ENCODE measurements around the gene ST3GAL6. TPM values are rescaled to one million over a fixed set of nuclear protein-coding genes. Genes with fewer than 3 reads are reported as not detected.

ST3GAL6 gene
- 10 to 100 TPM; 56.4 to 77.6 (median 76.5) TPM for polyA plus RNA-seq (ENCODE audit: insufficient read length in 3 of 3)
- long read RNA-seq, donor 1, partial matches to known transcripts = 13 of 21 reads
- long read RNA-seq, donor 1, other reads (novel, unspliced or antisense) = 0 of 21 reads
- long read RNA-seq, donor 2, partial matches to known transcripts = 0 of 4 reads
- long read RNA-seq, donor 2, other reads (novel, unspliced or antisense) = 0 of 4 reads
- long read RNA-seq, donor 3, transcript ST3GAL6-214 (10 exons, 1,886 nt) = major isoform, 12 of 16 reads
- long read RNA-seq, donor 3, partial matches to known transcripts = 0 of 16 reads
- long read RNA-seq, donor 3, other reads (novel, unspliced or antisense) = 0 of 16 reads
- long read RNA-seq, donor 4, transcript ST3GAL6-214 (10 exons, 1,886 nt) = major isoform, 5 of 102 reads
- long read RNA-seq, donor 4, partial matches to known transcripts = 96 of 102 reads
- long read RNA-seq, donor 4, other reads (novel, unspliced or antisense) = 0 of 102 reads
- long read RNA-seq, donor 5 = 0 reads
- long read RNA-seq, donor 6, transcript ST3GAL6-214 (10 exons, 1,886 nt) = major isoform, 7 of 138 reads
- long read RNA-seq, donor 6, partial matches to known transcripts = 129 of 138 reads
- long read RNA-seq, donor 6, other reads (novel, unspliced or antisense) = 0 of 138 reads
- long read RNA-seq, donor 7, transcript ST3GAL6-214 (10 exons, 1,886 nt) = major isoform, 8 of 16 reads
- long read RNA-seq, donor 7, partial matches to known transcripts = 5 of 16 reads
- long read RNA-seq, donor 7, other reads (novel, unspliced or antisense) = 0 of 16 reads
- long read RNA-seq, donor 8, transcript ST3GAL6-214 (10 exons, 1,886 nt) = major isoform, 6 of 62 reads
- long read RNA-seq, donor 8, partial matches to known transcripts = 41 of 62 reads
- long read RNA-seq, donor 8, other reads (novel, unspliced or antisense) = 10 of 62 reads
- long read RNA-seq, donor 9, partial matches to known transcripts = 0 of 4 reads
- long read RNA-seq, donor 9, other reads (novel, unspliced or antisense) = 0 of 4 reads
- long read RNA-seq, donor 10, transcript ST3GAL6-214 (10 exons, 1,886 nt) = major isoform, 5 of 19 reads
- long read RNA-seq, donor 10, partial matches to known transcripts = 12 of 19 reads
- long read RNA-seq, donor 10, other reads (novel, unspliced or antisense) = 0 of 19 reads
- long read RNA-seq, donor 11, partial matches to known transcripts = 14 of 17 reads
- long read RNA-seq, donor 11, other reads (novel, unspliced or antisense) = 0 of 17 reads
- long read RNA-seq, donor 12, partial matches to known transcripts = 13 of 17 reads
- long read RNA-seq, donor 12, other reads (novel, unspliced or antisense) = 0 of 17 reads
- long read RNA-seq, donor 13, transcript ST3GAL6-214 (10 exons, 1,886 nt) = major isoform, 15 of 126 reads
- long read RNA-seq, donor 13, partial matches to known transcripts = 105 of 126 reads
- long read RNA-seq, donor 13, other reads (novel, unspliced or antisense) = 0 of 126 reads
- long read RNA-seq, donor 14, transcript ST3GAL6-214 (10 exons, 1,886 nt) = major isoform, 6 of 15 reads
- long read RNA-seq, donor 14, partial matches to known transcripts = 6 of 15 reads
- long read RNA-seq, donor 14, other reads (novel, unspliced or antisense) = 0 of 15 reads
- long read RNA-seq, donor 15, partial matches to known transcripts = 7 of 10 reads
- long read RNA-seq, donor 15, other reads (novel, unspliced or antisense) = 0 of 10 reads
- long read RNA-seq, donor 16, transcript ST3GAL6-214 (10 exons, 1,886 nt) = major isoform, 12 of 112 reads
- long read RNA-seq, donor 16, partial matches to known transcripts = 74 of 112 reads
- long read RNA-seq, donor 16, other reads (novel, unspliced or antisense) = 20 of 112 reads

DNA sequence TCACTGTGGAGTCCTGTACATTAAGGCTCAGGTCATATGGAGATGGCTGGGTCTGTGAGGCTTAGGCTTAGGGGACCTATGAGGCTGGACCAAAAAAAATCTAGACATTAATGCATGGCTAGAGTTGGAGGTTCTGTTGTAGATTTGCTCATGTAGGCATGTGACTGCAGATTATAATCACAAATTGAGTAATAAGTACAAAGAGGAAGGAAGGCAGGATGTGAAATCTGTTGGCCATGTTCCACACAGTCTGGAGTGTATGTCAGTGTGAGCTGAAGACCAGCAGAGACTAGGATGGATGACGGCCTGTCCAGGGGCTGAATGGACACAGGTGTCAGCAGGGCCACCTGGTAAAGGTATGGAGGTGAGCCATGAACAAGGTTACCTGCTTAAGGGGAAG lies at the start of gene ST3GAL6:
Gene ST3GAL6 (plus strand): TSS at position 265 of the 400 bp plus-strand sequence. CDS start 5,101 bp downstream, outside the sequence.
- no peak for DNase-seq (ENCODE audit: extremely low read depth in 1 of 11, low read depth in 9 of 11, low spot score in 4 of 11)

- DNase-seq (ENCODE audit: extremely low read depth in 1 of 11, low read depth in 9 of 11, low spot score in 4 of 11) = no peak
These were observed 49.2 kb upstream of the ST3GAL6 start for GRCh38 chr3:98713984-98714383.

GRCh38 chr3:98717584-98717983 lies 45.6 kb upstream of the ST3GAL6 start:
- DNase-seq (ENCODE audit: extremely low read depth in 1 of 11, low read depth in 9 of 11, low spot score in 4 of 11) = no peak

DNA sequence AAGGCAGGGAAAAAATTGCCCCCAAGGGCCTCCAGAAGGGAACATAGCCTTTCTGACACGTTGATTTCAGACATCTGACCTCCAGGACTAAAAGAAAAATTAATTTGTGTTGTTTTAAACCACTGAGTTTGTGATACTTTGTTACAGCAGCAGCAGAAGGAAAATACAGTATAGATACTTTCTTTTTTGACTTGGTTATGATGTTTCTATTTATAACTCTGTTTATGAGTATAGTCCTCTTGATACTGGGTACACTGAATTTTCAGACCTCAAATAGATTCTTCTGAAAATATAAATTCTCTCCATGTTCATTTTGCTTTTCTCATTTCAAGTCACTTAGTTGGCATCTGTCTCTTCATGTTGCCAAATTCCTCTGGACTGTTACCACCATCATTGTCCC lies 44.4 kb upstream of the ST3GAL6 start:
- DNase-seq (ENCODE audit: extremely low read depth in 1 of 11, low read depth in 9 of 11, low spot score in 4 of 11) = no peak

DNA sequence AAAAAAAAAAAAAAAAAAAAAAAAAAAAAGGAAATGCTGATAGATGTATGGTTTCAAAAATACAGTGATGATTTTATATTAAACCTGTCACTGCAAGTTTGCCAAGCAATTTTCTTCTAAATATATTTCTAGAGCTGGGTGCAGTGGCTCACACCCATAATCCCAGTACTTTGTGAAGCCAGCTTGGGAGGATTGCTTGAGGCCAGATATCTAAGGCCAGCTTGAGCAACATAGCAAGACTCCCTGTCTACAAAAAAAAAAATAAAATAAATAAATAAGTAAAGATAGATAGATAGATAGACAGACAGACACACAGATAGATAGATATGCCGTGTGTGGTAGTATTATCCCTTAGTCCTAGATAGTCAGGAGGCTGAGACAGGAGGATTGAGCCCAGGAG lies 41.4 kb upstream of the ST3GAL6 start:
- DNase-seq (ENCODE audit: extremely low read depth in 1 of 11, low read depth in 9 of 11, low spot score in 4 of 11) = no peak

DNA sequence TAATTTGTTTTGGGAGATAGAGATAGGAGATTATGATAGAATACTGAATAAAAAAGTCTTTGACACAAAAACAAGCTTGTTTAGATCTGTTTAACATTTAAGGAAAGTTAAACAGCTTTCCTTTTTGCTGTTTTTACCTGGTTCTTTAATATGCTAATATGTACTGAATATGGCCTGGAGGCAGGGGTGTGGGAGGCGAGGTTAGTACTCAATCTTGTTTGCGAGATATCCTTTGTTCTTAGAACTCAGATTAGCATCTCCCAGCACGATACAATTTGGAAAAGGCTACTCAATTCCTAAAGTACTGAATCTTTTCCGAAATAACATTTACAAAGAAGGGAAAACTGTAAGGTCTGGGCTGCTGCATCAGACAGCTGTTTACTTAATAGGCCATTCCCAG lies 40.8 kb upstream of the ST3GAL6 start:
- DNase-seq (ENCODE audit: extremely low read depth in 1 of 11, low read depth in 9 of 11, low spot score in 4 of 11) = no peak

DNA sequence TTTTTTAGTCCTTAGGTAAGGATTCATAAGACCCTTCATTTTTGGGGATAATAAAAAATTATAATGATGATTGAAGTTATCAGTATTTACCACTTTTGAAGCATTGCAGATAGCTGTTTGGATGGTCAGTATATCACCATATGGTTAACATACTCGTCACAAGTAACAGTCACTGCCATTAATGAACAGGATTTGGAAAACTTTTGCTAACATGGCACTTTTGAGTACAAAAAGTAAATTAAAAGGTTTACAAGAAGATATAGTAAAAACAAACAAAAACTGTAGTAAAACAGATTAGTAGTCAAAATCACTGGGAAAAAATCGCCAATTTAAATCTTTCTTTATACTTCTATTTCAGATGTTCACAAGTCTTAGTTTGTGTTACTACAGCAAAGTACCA lies 37.8 kb upstream of the ST3GAL6 start:
- DNase-seq (ENCODE audit: extremely low read depth in 1 of 11, low read depth in 9 of 11, low spot score in 4 of 11) = no peak

DNA sequence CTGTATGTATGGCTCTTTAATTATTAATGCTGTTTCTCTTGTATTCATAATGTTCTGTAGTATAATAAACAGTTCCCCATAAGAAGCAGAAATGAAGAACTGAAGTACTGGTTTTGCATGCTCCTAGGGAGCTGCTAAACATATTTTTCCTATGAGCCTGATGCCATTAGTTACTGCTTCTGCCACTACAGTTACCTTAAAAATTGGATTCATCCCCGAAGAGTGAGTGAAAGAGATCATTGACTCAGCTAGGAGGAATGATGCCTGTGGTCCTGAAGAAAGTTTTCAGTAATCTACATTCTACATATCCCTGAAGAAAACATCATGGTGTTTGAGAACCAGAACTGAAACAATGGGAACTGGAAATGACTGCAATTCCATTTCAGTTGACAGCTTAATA lies 37.1 kb upstream of the ST3GAL6 start:
- no peak for DNase-seq (ENCODE audit: extremely low read depth in 1 of 11, low read depth in 9 of 11, low spot score in 4 of 11)

GRCh38 chr3:98727638-98728037 lies 35.5 kb upstream of the ST3GAL6 start:
- DNase-seq (ENCODE audit: extremely low read depth in 1 of 11, low read depth in 9 of 11, low spot score in 4 of 11) = no peak

DNA sequence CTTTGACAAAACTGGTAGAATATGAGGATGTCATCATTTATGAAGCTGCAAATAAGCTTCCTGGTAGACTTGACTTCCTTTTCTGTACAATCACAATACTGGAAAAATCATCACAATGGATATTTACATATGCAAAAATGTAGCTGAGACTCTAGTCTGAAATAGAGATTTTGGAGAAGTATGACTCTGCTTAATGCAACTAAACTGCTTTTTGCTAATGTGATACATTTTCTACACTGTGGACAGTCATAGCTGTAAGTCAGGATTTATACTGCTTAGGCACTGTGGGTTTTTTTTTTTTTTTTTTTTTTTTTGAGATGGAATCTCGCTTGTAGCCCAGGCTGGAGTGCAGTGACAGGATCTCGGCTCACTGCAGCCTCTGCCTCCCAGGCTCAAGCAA lies 34.5 kb upstream of the ST3GAL6 start:
- DNase-seq (ENCODE audit: extremely low read depth in 1 of 11, low read depth in 9 of 11, low spot score in 4 of 11) = no peak

GRCh38 chr3:98730338-98730737 lies 32.8 kb upstream of the ST3GAL6 start:
- DNase-seq (ENCODE audit: extremely low read depth in 1 of 11, low read depth in 9 of 11, low spot score in 4 of 11) = no peak

- DNase-seq (ENCODE audit: extremely low read depth in 1 of 11, low read depth in 9 of 11, low spot score in 4 of 11) = no peak
These were observed 32.1 kb upstream of the ST3GAL6 start for GRCh38 chr3:98730886-98731537.

DNA sequence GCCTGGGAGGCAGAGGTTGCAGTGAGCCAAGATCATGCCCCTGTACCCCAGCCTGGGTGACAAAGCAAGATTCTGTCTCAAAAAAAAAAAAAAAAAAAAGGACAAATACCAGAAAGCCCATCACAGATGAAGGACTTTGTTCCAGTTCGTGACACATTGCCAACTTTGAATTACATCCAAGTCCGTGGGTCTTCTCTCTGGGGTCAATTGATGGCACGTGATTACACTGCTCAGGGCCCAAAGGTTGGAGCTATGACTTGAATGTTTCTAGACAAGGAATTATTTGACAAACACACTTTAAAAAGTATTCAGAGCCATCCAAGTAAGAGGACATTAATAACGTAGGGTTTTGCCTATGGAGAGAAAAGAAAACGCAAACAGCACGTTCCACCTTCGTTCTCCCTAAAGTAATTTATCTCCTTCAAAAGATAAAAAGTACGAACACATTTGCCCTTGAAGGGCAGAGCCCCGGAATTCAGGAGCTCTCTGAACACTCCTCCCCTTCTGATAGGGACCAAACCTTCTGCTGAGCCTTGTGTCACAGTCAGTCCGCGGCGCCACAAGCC lies 31.3 kb upstream of the ST3GAL6 start:
- DNase-seq (ENCODE audit: extremely low read depth in 1 of 11, low read depth in 9 of 11, low spot score in 4 of 11) = peak in 2 of 11 donors; percentile 9 to 35

DNA sequence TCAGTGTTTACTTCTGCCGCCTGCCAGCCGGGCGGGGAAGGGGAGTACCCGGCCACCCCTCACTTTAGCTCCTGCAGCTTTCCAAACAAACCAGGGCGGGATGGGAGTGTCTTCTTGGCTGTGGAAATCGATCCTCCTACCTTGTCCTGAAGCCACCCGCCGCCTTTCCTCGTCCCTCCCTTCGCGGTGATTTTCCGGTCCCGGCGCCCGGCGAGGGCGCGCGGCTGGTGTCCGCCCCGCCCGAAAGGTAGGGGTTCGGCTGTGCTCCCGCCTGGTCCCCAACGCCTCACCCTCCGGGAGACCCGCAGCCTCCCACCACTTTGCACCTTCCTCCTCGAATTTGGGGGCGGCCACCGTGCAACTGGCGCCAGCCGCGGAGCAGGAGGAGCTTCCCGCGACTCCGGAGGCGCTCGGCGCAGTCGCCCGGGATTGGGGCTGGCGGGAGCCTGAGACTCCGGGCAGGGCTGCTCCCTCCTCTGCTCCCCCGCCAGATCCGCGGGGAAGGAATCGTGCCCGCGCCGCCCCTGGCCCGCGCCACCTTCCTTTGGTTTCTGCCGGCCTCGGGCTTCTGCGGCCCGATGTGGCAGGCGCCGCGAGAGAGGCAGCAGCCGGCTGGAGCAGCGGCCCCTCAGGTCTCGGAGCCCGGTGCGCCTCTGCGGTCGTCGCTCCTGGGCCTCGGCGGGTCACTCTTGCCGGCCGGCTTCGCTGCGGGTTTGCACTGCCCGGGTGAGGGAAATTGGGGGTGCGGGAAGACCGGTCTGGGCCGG lies 30.7 kb upstream of the ST3GAL6 start:
- peak in 9 of 11 donors; percentile 15 to 54 (median 37) for DNase-seq (ENCODE audit: extremely low read depth in 1 of 11, low read depth in 9 of 11, low spot score in 4 of 11)

- DNase-seq (ENCODE audit: extremely low read depth in 1 of 11, low read depth in 9 of 11, low spot score in 4 of 11) = peak in 6 of 11 donors; percentile 26 to 47 (median 34)
These were observed 29.9 kb upstream of the ST3GAL6 start for GRCh38 chr3:98733053-98733811.

- DNase-seq (ENCODE audit: extremely low read depth in 1 of 11, low read depth in 9 of 11, low spot score in 4 of 11) = peak in 9 of 11 donors; percentile 15 to 45 (median 27)
These were observed 29.3 kb upstream of the ST3GAL6 start for GRCh38 chr3:98733812-98734281.
